Neural progenitor cell (in vitro differentiated cells): ENCODE data around the gene XYLT1.

Experiments used
- EZH2 ChIP-seq: fragments of 200-600 bp; sonication (generic); IDR thresholded peaks from 2 replicates; pipeline ENCODE4 v1.6.1; 2017; ENCODE audit warnings: antibody characterized with exemption, mild to moderate bottlenecking, moderate library complexity
- EZH2phosphoT487 ChIP-seq: fragments of 200-600 bp; sonication (generic); IDR thresholded peaks from 2 replicates; pipeline ENCODE4 v1.6.1; 2017; ENCODE audit warnings: antibody characterized with exemption
- TF ChIP-seq, protein P1 (sequence below): fragments of 200-600 bp; sonication (generic); IDR thresholded peaks from 2 replicates; pipeline ENCODE4 v1.5.1; 2017; ENCODE audit warnings: antibody characterized with exemption, mild to moderate bottlenecking

DNA sequence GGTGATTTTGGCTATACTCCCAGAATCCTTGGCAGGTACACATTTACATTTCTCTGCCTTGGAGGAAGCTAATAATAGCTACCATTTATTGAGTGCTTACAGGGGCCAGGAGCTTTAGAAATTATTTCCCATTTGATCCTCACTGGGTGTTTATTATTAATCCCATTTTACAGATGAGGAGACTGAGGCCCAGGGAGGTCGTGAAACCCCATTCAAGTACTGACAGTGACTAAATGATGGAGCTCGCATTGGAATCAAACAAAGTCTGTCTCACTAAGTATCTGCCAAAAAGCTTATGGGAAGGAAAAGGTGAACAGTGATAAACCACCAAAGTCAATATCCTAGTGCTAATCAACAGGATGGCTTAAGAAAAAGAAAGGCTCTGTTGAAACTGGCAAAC, 33.3 kb upstream of the XYLT1 start:
- TF ChIP-seq, protein P1, sequence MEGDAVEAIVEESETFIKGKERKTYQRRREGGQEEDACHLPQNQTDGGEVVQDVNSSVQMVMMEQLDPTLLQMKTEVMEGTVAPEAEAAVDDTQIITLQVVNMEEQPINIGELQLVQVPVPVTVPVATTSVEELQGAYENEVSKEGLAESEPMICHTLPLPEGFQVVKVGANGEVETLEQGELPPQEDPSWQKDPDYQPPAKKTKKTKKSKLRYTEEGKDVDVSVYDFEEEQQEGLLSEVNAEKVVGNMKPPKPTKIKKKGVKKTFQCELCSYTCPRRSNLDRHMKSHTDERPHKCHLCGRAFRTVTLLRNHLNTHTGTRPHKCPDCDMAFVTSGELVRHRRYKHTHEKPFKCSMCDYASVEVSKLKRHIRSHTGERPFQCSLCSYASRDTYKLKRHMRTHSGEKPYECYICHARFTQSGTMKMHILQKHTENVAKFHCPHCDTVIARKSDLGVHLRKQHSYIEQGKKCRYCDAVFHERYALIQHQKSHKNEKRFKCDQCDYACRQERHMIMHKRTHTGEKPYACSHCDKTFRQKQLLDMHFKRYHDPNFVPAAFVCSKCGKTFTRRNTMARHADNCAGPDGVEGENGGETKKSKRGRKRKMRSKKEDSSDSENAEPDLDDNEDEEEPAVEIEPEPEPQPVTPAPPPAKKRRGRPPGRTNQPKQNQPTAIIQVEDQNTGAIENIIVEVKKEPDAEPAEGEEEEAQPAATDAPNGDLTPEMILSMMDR, result no peak
- TF ChIP-seq EZH2phosphoT487 (no peak), EZH2 (no peak)
